COLO668 (cell line): ENCODE measurements around the gene PDXK.
A peak's percentile ranks its signal among the peaks of the same experiment; 100 is the strongest.

ENCODE experiments used
- DNase-seq: peaks from one replicate; lab custom pipeline; 2025; ENCODE audit not compliant: unreplicated experiment; lab: John Stamatoyannopoulos, UW

PDXK gene

GRCh38 chr21:43740497-43741156 is 21.7 kb downstream of the PDXK start:
- DNase-seq: peak; percentile 34

- DNase-seq: no peak
Observed at GRCh38 chr21:43741423-43742096, 22.6 kb downstream of the PDXK start.

GRCh38 chr21:43743947-43744346 is 25.0 kb downstream of the PDXK start:
- DNase-seq: no peak

GRCh38 chr21:43744725-43745124 is 25.8 kb downstream of the PDXK start:
- no peak for DNase-seq

- DNase-seq: no peak
Observed at GRCh38 chr21:43745772-43746517, 27.0 kb downstream of the PDXK start.

GRCh38 chr21:43748622-43749021 is 29.7 kb downstream of the PDXK start:
- no peak for DNase-seq

- DNase-seq: no peak
Observed at GRCh38 chr21:43749651-43750262, 30.8 kb downstream of the PDXK start.

- DNase-seq: peak; percentile 69
Observed at GRCh38 chr21:43750339-43751033, 31.6 kb downstream of the PDXK start.

GRCh38 chr21:43751955-43752591 is 33.1 kb downstream of the PDXK start:
- DNase-seq: no peak

- DNase-seq: no peak
Observed at GRCh38 chr21:43752758-43753438, 34.0 kb downstream of the PDXK start.

- no peak for DNase-seq
Observed at GRCh38 chr21:43753439-43753799, 34.5 kb downstream of the PDXK start.

- no peak for DNase-seq
Observed at GRCh38 chr21:43754948-43755781, 36.2 kb downstream of the PDXK start.

GRCh38 chr21:43755820-43756594 is 37.1 kb downstream of the PDXK start:
- no peak for DNase-seq

GRCh38 chr21:43757601-43758000 is 38.7 kb downstream of the PDXK start:
- DNase-seq: no peak

GRCh38 chr21:43758111-43758641 is 39.2 kb downstream of the PDXK start:
- no peak for DNase-seq

GRCh38 chr21:43758811-43759210 is 39.9 kb downstream of the PDXK start:
- no peak for DNase-seq

- no peak for DNase-seq
Observed at GRCh38 chr21:43759651-43760050, 40.7 kb downstream of the PDXK start.

- DNase-seq: no peak
Observed at GRCh38 chr21:43760391-43760958, 41.5 kb downstream of the PDXK start.
